Neural cell (in vitro differentiated cells): ENCODE data around the gene OGFOD1. TPM values are rescaled to one million over a fixed set of nuclear protein-coding genes. Genes with fewer than 3 reads are reported as not detected.
A peak's percentile ranks its signal among the peaks of the same experiment; 100 is the strongest.

Experiments
- H2AFZ ChIP-seq: fragments of 200-600, 300-800 bp; sonication (generic), shearing (Covaris generic); 2 replicates; pipeline ENCODE4 v1.6.0; 2014; ENCODE audit warnings: low read depth, mild to moderate bottlenecking, antibody characterized with exemption, low read length, moderate library complexity
- H3F3A ChIP-seq: fragments of 200-600 bp; shearing (Covaris generic); 2 replicates; pipeline ENCODE4 v1.6.1; 2016; ENCODE audit warnings: mild to moderate bottlenecking, moderate library complexity, mixed read lengths, antibody characterized with exemption, low read length; ENCODE audit not compliant: insufficient read depth, poor library complexity, severe bottlenecking
- H3K27ac ChIP-seq: fragments of 200-600, 300-800 bp; sonication (generic), shearing (Covaris generic); 2 replicates; pipeline ENCODE4 v1.5.1; 2014; ENCODE audit warnings: mild to moderate bottlenecking, low read length, moderate library complexity
- H3K27me3 ChIP-seq: fragments of 300-800, 200-600 bp; sonication (generic), shearing (Covaris generic); 2 replicates; pipeline ENCODE4 v1.6.0; 2014; ENCODE audit warnings: mild to moderate bottlenecking, low read depth, low read length, moderate library complexity; ENCODE audit not compliant: insufficient read depth
- H3K36me3 ChIP-seq: fragments of 300-800, 200-600 bp; sonication (generic), shearing (Covaris generic); 2 replicates; pipeline ENCODE4 v1.5.1; 2014; ENCODE audit warnings: mild to moderate bottlenecking, antibody characterized with exemption, low read length, moderate library complexity; ENCODE audit not compliant: insufficient read depth
- H3K4me2 ChIP-seq: fragments of 300-800, 200-600 bp; sonication (generic), shearing (Covaris generic); 2 replicates; pipeline ENCODE4 v1.6.0; 2014; ENCODE audit warnings: mild to moderate bottlenecking, low read length
- H3K4me3 ChIP-seq: fragments of 300-800, 200-600 bp; sonication (generic), shearing (Covaris generic); 2 replicates; pipeline ENCODE4 v1.5.1; 2014; ENCODE audit warnings: mild to moderate bottlenecking, low read length, moderate library complexity
- H3K79me2 ChIP-seq: fragments of 200-600 bp; shearing (Covaris generic); replicated peaks from 2 replicates; pipeline ENCODE4 v1.6.0; 2014; ENCODE audit warnings: mild to moderate bottlenecking, low read length, moderate library complexity; ENCODE audit not compliant: insufficient read depth
- H3K9ac ChIP-seq: fragments of 300-800, 200-600 bp; sonication (generic), shearing (Covaris generic); 2 replicates; pipeline ENCODE4 v1.6.1; 2016; ENCODE audit warnings: mild to moderate bottlenecking, low read length, mixed read lengths
- H3K9me2 ChIP-seq: fragments of 200-600 bp; shearing (Covaris generic); 2 replicates; pipeline ENCODE4 v1.6.1; 2016; ENCODE audit warnings: mild to moderate bottlenecking, low read length, mixed read lengths; ENCODE audit not compliant: insufficient read depth
- H3K9me3 ChIP-seq: fragments of 200-600, 300-800 bp; sonication (generic), shearing (Covaris generic); 2 replicates; pipeline ENCODE4 v1.6.1; 2016; ENCODE audit warnings: mild to moderate bottlenecking, mixed run types, low read length, moderate library complexity, mixed read lengths
- H4K20me1 ChIP-seq: fragments of 200-600 bp; shearing (Covaris generic); 2 replicates; pipeline ENCODE4 v1.6.1; 2016; ENCODE audit warnings: mild to moderate bottlenecking, mixed run types; ENCODE audit not compliant: insufficient read depth
- CTCF ChIP-seq: fragments of 450-650 bp; IDR thresholded peaks from 2 replicates; pipeline ENCODE4 v1.5.1; 2014; ENCODE audit warnings: antibody characterized with exemption, mild to moderate bottlenecking, moderate library complexity; ENCODE audit not compliant: poor library complexity, severe bottlenecking
- EP300 ChIP-seq: fragments of 450-650 bp; conservative IDR thresholded peaks from 2 replicates; pipeline ENCODE4 v1.6.1; 2014; ENCODE audit warnings: antibody characterized with exemption, mild to moderate bottlenecking, moderate library complexity; ENCODE audit not compliant: poor library complexity, severe bottlenecking
- EZH2 ChIP-seq: fragments of 200-600, 300-800 bp; shearing (Covaris generic), sonication (generic); IDR thresholded peaks from 2 replicates; pipeline ENCODE4 v1.6.1; 2014; ENCODE audit warnings: antibody characterized with exemption, low read length, borderline replicate concordance, mild to moderate bottlenecking; ENCODE audit not compliant: insufficient read depth, poor library complexity, severe bottlenecking
- MXI1 ChIP-seq: fragments of 450-650 bp; conservative IDR thresholded peaks from 2 replicates; pipeline ENCODE4 v1.6.1; 2014; ENCODE audit warnings: antibody characterized with exemption, mild to moderate bottlenecking; ENCODE audit not compliant: poor library complexity, severe bottlenecking
- POLR2AphosphoS5 ChIP-seq: IDR thresholded peaks from 2 replicates; pipeline ENCODE4 v1.6.1; 2012
- RAD21 ChIP-seq: fragments of 450-650 bp; conservative IDR thresholded peaks from 2 replicates; pipeline ENCODE4 v1.6.1; 2014; ENCODE audit warnings: antibody characterized with exemption, mild to moderate bottlenecking, moderate library complexity
- REST ChIP-seq: IDR thresholded peaks from 2 replicates; pipeline ENCODE4 v1.6.1; 2012; ENCODE audit warnings: borderline replicate concordance
- SMC3 ChIP-seq: fragments of 450-650 bp; conservative IDR thresholded peaks from 2 replicates; pipeline ENCODE4 v1.6.1; 2014; ENCODE audit warnings: antibody characterized with exemption, mild to moderate bottlenecking, moderate library complexity; ENCODE audit not compliant: poor library complexity
- TAF1 ChIP-seq: IDR thresholded peaks from 2 replicates; pipeline ENCODE4 v1.6.1; 2012; ENCODE audit warnings: low read depth
- polyA plus RNA-seq: library from polyadenylated mRNA; depleted of rRNA; stranded (reverse); fragments of >200 nt; gene quantifications from 2 replicates; pipeline ENCODE4 v1.2.3, GENCODE V29; 2014

OGFOD1 gene
- polyA plus RNA-seq, 1 donor from 2014 or later, result 35.6 TPM

GRCh38 chr16:56514845-56515244 is 63.5 kb downstream of the OGFOD1 start:
- no peaks in the 10 kb centered on the region for H3K9me2 ChIP-seq
- peaks cover 12% of the 10 kb centered on the region for H3K36me3 ChIP-seq
- H3K4me3 ChIP-seq, result no peak overlapping the region
- H3K27ac ChIP-seq, result no peak overlapping the region
- no peaks in the 10 kb centered on the region for H4K20me1 ChIP-seq
- no peak overlapping the region for H3K9ac ChIP-seq
- H3F3A ChIP-seq, result no peaks in the 10 kb centered on the region
- H3K4me2 ChIP-seq, result no peak overlapping the region
- TF ChIP-seq EZH2, result no peak
- TF ChIP-seq EP300, result no peak
- no peak for TF ChIP-seq SMC3
- no peak for TF ChIP-seq CTCF
- TF ChIP-seq RAD21, result no peak
- no peak for TF ChIP-seq POLR2AphosphoS5
- no peak for TF ChIP-seq REST
- TF ChIP-seq TAF1, result no peak
- TF ChIP-seq MXI1, result no peak
- peaks cover 26% of the 10 kb centered on the region for H3K79me2 ChIP-seq
- H3K27me3 ChIP-seq, result no peaks in the 10 kb centered on the region
- H3K9me3 ChIP-seq, result no peaks in the 10 kb centered on the region
- no peak overlapping the region for H2AFZ ChIP-seq

DNA sequence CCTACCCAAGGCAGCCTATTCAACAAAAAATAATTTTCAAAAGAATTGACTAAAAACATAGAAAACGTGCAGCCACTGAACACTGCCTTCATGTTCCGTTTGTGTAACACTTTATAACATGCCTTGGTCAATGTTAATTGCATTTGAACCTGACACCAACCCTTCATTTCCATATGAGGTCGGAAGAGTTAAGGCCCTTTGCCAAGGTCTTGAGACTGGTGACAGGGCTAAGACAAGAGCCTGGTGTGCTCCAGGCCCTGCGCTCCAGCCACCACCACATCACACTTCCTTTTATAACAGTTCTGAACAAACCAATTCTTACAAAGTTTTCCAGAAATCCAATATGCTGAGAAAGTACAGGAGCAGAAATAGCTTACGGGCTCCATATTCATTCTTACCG is 64.3 kb downstream of the OGFOD1 start:
- H3K4me2 ChIP-seq, result no peak overlapping the region
- no peak for TF ChIP-seq REST
- no peak for TF ChIP-seq RAD21
- TF ChIP-seq SMC3, result no peak
- no peak for TF ChIP-seq MXI1
- TF ChIP-seq EP300, result no peak
- no peak for TF ChIP-seq POLR2AphosphoS5
- no peak for TF ChIP-seq EZH2
- no peak for TF ChIP-seq CTCF
- no peak for TF ChIP-seq TAF1
- H3F3A ChIP-seq, result no peaks in the 10 kb centered on the region
- no peaks in the 10 kb centered on the region for H3K27me3 ChIP-seq
- H3K36me3 ChIP-seq, result peaks cover 12% of the 10 kb centered on the region
- H3K27ac ChIP-seq, result no peak overlapping the region
- H3K9ac ChIP-seq, result no peak overlapping the region
- H3K79me2 ChIP-seq, result peaks cover 26% of the 10 kb centered on the region
- peak overlapping the region; percentile 13 for H3K4me3 ChIP-seq
- no peak overlapping the region for H2AFZ ChIP-seq
- no peaks in the 10 kb centered on the region for H3K9me3 ChIP-seq
- H3K9me2 ChIP-seq, result no peaks in the 10 kb centered on the region
- no peaks in the 10 kb centered on the region for H4K20me1 ChIP-seq
